ENCODE data around the gene POLR2B. TPM values are rescaled to one million over a fixed set of nuclear protein-coding genes. Genes with fewer than 3 reads are reported as not detected.

The POLR2B gene
- total RNA-seq, 1 experiment from 2014 or later, result 117 TPM

GRCh38 chr4:56979421-56980072 lies 851 bp downstream of the POLR2B start:
- H3K36me3 Mint-ChIP-seq, result peaks cover 9% of the 10 kb centered on the region; the same call in 1 of the 2 replicates
- CTCF ChIA-PET, result interaction anchor here (1.3 to 2.4 kb wide), 2 partner anchors 19 to 59 kb away, joined by 9 to 10 read pairs; no protein-coding TSS in a partner anchor
- TF ChIP-seq CBFB (CRISPR knock-in tag; IDR thresholded peaks at IDR 0.05; ENCODE audit: low read depth), result no peak
- no peak for TF ChIP-seq CDX4 (CRISPR knock-in tag; IDR thresholded peaks at IDR 0.05; ENCODE audit: borderline replicate concordance)
- TF ChIP-seq MLX (CRISPR knock-in tag; IDR thresholded peaks at IDR 0.05), result no peak
- TF ChIP-seq IRF1 (CRISPR knock-in tag; IDR thresholded peaks at IDR 0.05), result no peak
- no peak for TF ChIP-seq TEAD4 (CRISPR knock-in tag; IDR thresholded peaks at IDR 0.05)
- no peak for TF ChIP-seq CTCF (IDR thresholded peaks at IDR 0.05)
- TF ChIP-seq ZBTB21 (CRISPR knock-in tag; IDR thresholded peaks at IDR 0.05; ENCODE audit: borderline replicate concordance), result no peak
- no peak for TF ChIP-seq ATF6 (CRISPR knock-in tag; IDR thresholded peaks at IDR 0.05)
- no peak for TF ChIP-seq ZBTB43 (CRISPR knock-in tag; IDR thresholded peaks at IDR 0.05)
- peak overlapping the region; percentile 99 for H3K4me3 Mint-ChIP-seq
- DNase-seq (ENCODE audit: low spot score), result no peak
- no peaks in the 10 kb centered on the region; the same call in 1 of the 2 replicates for H3K27me3 Mint-ChIP-seq (ENCODE audit: low read depth)
- peaks cover 22% of the 10 kb centered on the region for H3K4me1 Mint-ChIP-seq
- no peak for ATAC-seq
- POLR2A ChIA-PET, result interaction anchor here (2.8 kb wide), 1 partner anchor 73 kb away, joined by 18 read pairs; the partner anchor contains the start of gene REST
- H3K9me3 Mint-ChIP-seq, result no peaks in the 10 kb centered on the region
- peak overlapping the region; percentile 72 for H3K27ac Mint-ChIP-seq

- H3K27me3 Mint-ChIP-seq (ENCODE audit: low read depth), result no peaks in the 10 kb centered on the region; the same call in 1 of the 2 replicates
- DNase-seq (ENCODE audit: low spot score), result no peak
- CTCF ChIA-PET, result no interaction called here
These were observed 3.1 kb downstream of the POLR2B start for GRCh38 chr4:56981795-56982201.

More at GRCh38 chr4:56981795-56982201, 3.1 kb downstream of the POLR2B start:
- no peak overlapping the region for H3K27ac Mint-ChIP-seq
- H3K4me3 Mint-ChIP-seq, result no peak overlapping the region
- POLR2A ChIA-PET, result no interaction called here
- peaks cover 14% of the 10 kb centered on the region for H3K4me1 Mint-ChIP-seq
- H3K9me3 Mint-ChIP-seq, result no peaks in the 10 kb centered on the region
- ATAC-seq, result no peak
- H3K36me3 Mint-ChIP-seq, result peaks cover 16% of the 10 kb centered on the region
- TF ChIP-seq PRRX2 (CRISPR knock-in tag; IDR thresholded peaks at IDR 0.05) (no peak), AR (CRISPR knock-in tag; IDR thresholded peaks at IDR 0.05) (no peak), KAT7 (CRISPR knock-in tag; IDR thresholded peaks at IDR 0.05; ENCODE audit: borderline replicate concordance) (no peak), ATF1 (CRISPR knock-in tag; IDR thresholded peaks at IDR 0.05) (no peak), FOXJ3 (CRISPR knock-in tag; IDR thresholded peaks at IDR 0.05; ENCODE audit: borderline replicate concordance) (no peak), NR1H2 (CRISPR knock-in tag; IDR thresholded peaks at IDR 0.05) (no peak), GABPB1 (CRISPR knock-in tag; IDR thresholded peaks at IDR 0.05) (no peak), ELF4 (CRISPR knock-in tag; IDR thresholded peaks at IDR 0.05; ENCODE audit: low read depth) (no peak), FOXP1 (CRISPR knock-in tag; IDR thresholded peaks at IDR 0.05; ENCODE audit: borderline replicate concordance) (no peak)
